NCI-H1092 (cell line): ENCODE measurements around the gene MAN1B1.
"Not testable (repeated sequence)": the region's sequence is repeated elsewhere in the genome, so short reads cannot be mapped to it uniquely, and the experiment has no call there.

Source experiments
- DNase-seq: peaks from one replicate; lab custom pipeline; 2025; lab: John Stamatoyannopoulos, UW

MAN1B1 gene

DNA sequence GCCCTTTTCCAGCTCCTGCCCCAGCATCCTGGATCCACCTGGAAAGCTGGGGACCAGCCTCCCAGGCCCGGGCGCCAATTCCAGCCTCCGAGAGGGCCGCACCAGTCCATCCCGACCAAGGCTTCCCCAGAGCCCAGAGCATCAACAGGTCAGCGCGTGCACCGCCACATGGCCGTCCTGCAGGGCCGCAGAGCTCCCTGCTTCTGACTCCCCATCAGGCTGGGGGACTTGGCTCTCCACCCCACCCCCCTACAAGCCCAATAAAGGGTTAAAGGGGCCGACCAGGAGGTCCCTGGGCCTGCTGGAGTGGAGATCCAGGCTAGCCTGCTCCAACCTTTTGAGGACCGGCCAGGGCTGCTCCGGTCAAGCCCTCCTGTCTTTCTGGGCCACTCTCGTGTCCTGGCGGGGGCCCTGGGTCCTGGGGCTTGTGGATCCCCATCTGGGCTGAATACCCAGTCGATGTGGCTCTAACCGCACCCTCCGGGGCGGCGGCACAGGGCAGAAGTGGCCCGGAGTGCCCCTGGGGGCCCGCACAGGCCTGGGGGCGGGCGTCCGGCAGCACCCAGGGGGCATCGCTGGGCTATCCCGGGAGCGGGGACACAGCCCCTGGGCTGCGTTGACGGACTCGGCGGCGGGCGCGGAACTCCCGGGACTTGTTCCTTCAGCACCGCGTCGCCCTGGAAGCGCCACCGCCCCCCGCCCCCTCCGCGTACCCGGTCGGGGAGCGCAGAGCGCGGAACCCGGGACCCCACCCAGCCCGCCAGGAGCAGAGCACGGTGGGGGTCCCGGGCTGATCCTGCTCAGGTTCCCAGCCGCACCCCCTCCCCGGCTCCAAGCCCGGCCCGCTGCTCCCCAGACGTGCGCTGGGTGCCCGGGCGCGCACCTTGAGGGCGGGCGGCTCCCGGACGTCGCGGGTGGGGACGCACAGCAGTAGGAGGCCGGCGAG lies 33.5 kb upstream of the MAN1B1 start:
- no peak for DNase-seq

DNA sequence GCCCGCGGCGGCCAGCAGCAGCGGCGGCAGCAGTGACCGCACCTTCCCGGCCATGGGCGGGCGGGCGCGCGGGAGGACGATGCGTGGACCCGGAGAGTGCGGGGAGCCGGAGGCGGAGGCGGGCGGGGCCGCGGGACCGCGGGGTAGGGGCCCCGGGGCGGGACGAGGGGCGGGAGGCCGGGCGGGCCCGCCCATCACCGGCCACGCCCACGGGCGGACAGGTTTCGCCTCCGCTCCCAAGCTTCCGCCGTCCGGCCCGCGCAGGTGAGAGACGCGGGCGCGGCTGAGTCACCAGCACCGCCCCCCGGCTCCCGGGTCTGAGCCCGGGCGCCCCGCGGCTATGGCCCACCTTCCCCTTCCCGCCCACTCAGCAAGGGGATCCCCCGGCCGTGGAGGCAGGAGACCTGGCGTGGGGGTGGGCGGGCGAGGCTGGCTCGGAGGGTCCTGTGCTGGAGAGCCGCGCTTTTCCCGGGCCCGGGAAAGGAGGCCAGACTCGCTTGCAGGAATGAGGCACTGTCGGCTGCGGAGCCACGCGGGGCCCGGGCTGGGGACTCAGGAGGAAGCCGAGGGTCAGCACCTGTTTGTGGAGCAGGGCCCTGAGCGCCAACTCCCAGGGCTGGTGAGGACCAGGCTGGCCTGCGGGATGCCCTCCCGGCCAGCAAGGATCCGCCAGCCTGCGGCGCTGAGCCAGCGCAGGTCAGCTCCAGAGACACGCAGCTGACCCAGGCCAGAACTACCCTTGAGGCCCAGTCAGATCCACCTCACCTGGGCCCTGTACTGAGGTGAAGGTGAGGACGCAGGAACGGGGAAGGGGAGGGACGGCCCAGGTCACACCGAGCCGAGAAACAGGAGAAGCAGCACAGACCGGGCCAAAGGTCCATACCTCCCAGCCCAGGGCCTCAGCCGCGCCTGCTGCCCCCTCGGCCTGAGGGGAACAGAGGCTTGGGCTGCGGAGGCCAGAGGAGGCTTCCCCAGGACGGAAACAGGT lies 32.5 kb upstream of the MAN1B1 start, which contains the start of gene ENTPD2:
Gene ENTPD2 (minus strand): TSS at position 118 of the 988 bp plus-strand sequence. CDS start 64 bp downstream, at position 54.
- no peak for DNase-seq

DNA sequence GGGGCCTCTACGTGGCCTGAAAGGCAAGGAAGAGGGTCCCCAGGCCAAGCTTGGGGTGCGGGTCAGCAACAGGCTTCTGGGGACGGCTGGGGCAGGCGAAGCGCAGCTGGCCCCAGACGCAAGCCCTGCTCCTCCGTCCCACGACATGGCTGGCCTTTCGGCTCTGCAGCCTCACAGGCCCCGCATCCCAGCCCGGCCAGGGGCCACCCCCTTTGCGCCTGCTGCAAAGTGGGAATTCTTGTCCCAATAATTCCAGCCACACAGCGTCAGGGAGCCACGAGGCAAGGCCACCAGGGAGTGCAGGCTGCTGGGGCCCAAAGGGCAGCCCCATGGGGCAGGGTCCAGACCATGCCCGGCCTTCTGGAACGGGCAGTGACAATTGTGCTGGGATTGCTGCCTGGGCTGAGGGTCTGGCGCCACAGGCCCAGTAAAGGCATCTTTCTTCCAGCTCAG lies 31.8 kb upstream of the MAN1B1 start:
- DNase-seq: no peak

DNA sequence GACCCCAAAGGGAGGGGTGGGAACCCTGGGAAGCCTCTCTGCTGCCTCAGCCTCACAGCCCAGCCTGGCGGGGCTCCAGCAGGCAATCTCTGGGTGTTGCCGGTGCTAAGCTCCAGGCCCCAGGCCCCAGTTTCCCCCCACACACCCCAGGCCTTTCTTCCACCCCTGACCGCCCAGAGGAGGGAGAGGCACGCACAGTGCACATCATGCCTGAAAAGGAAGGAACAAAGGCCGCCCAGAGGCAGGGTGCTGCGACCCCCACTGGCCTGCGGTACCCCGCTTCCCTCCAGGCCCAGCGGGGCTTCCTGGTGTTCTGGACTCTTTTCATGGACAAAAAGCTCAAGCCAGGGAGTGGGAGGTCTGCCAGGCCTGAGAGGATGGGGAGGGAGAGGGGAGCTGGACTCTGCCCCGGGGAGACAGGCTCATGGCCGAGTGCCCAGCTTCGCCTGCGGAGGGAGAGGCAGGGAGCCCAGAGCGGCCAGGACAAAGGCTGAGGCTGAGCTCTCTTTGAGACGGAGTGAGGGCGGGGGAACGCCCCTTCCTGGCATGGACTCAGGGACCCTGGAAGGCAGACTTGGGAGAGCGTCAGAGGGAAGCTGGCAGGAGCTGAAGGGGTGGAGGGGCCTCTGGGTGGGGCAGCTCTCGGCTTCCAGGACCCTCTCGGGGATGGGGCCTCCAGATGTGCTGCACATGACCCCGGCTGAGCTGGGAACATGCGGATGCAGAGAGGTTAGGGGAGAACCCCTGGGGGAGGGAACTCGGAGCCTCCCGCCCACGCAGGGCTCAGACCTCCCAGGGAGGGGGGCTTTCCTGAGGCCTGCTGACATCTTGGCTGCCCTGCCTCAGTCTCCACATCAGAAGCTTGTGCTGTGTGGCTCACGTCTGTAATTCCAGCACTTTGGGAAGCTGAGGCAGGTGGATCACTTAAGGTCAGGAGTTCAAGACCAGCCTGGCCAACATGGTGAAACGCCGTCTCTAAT lies 31.1 kb upstream of the MAN1B1 start:
- DNase-seq: peak; percentile 95

DNA sequence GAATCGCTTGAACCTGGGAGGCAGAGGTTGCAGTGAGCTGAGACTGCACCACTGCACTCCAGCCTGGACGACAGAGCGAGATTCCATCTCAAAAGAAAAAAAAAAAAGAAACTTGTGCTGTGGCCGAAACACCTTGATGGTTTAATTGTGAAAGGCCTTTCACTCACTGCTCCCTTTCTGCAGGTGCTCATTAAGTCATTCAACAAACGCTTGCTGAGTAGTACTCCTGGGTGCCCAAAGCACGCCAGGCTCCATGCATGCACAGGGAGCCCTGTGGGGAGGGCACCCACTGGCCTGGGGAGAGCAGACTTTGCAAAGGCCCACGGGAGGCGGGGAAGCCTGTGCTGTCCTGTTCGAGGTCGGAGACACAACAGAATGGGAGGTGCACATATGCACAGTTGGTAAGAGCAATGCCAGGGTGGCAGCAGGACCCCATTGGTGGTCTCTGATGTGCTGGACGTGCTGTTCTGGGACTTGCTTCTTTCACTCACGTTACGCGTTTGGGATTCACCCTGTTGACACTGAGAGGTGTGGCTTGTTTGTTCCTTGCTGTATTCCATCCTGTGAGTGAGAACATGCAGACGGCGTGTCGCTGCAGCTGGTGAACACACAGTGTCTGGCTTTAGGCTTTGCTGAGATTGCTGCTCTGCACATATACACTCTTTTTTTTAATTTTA lies 29.9 kb upstream of the MAN1B1 start:
- peak; percentile 15 for DNase-seq

DNA sequence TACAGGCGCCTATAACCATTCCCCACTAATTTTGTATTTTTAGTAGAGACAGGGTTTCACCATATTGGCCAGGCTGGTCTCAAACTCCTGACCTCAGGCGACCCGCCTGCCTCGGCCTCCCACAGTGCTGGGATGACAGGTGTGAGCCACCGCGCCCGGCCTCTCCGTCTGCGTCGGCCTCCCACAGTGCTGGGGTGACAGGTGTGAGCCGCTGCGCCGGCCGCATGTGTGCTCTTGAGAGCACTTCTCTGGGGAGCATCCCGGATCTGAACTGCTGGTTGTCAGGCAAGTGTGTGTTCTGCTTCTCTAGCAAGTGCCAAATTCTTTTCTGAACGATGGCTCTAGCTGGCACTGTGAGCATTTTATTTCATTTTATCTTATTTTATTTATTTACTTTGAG lies 29.2 kb upstream of the MAN1B1 start:
- peak; percentile 47 for DNase-seq

DNA sequence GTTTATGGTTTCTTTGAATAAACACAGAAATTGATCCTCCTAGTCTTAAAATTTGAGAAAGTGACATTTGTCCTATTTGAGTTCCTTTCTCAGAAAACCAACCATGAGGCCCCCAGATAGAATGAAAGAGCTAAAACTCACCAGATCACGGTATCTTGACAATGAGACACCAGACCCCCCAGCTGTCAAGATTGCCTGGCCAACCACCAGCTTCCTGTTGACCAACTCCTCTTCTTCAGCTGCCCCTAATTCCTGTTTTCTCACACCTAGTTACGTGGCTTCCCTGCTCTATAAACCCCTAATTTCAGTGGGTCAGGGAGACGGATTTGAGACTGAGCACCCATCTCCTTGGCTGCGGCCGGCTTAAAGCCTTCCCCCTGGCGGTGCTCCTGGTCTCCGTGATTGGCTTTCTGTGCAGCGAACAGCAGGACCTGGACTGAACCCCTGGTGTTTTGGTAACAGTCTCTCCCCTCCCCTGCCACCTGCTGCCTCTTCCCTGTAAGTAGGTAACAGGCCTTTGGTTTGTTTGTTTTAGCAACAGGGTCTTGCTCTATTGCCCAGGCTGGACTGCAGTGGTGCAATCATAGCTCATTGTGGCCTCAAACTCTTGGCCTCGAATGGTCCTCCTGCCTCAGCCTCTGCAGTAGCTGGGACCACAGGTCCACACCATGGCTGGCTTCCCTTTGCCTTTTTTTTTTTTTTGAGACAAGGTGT lies 28.1 kb upstream of the MAN1B1 start:
- DNase-seq: peak; percentile 44

DNA sequence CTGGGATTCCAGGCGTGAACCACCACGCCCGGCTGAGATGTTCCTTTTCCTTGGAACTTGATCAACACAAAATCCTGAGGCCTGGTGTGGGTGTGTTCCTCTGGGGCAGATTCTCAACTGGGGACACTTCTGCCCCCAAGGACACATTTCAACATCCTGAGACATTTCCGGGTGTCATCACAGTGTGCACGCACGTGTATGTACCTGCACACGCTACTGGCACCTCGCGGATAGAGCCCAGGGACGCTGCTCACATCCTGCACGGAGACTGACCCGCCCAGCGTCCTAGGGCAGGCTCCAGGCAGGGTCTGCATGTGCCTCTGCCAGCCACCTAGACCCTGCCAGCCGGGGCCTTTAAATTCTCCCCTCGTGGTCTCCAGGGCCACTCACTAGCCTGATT lies 24.4 kb upstream of the MAN1B1 start:
- no peak for DNase-seq

DNA sequence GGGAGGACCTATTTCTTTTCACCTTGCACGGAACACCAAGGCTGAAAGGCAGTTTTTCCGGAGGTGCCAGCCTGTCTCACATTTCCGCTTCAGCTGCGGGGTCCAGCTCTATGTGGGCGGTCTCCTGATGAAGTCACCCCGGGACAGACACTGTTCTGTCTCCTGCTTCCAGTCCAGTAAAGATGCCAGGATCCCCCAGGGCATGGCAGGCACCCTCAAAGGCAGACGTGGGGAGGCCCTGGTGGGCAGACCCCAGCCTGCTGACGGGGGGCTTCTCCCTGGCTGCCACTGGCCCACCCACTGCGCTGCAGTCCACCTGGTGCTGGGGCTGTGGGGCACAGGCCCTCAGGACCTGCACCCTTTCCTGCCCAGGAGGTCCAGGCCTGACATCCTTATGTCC lies 24.0 kb upstream of the MAN1B1 start:
- not testable (repeated sequence) for DNase-seq

DNA sequence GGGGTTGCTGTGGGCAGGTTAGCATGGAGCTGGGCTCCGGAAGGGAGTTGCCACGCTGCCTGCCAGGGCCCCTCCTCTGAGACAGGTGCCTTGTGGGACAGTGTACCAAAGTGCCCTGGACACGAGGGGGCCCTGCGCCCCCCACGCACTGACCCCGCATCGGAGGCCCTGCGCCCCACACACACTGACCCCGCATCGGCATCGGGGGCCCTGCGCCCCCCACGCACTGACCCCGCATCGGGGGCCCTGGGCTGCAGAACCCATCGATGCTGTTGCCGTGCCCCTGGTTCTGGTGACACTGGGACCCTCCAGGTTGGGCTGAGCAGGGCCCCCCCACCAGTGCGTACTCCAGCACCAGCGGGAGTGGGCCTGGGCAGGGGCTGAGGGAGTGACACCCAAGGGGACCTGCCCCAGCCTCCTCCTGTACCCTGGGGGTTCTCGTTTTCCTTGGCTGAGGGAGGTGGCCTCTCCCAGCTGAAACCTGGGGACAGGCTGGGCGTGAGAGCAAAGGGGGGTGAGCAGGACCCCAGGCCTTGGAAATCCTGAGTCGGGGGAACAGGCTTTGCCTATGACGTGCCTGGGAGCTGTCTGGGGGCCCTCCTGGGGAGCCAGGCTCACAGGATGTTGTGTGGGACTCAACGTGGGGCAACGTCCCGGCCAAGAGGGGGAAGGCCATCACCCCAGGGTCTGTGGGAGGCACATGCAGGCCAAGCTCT lies 23.3 kb upstream of the MAN1B1 start:
- no peak for DNase-seq

DNA sequence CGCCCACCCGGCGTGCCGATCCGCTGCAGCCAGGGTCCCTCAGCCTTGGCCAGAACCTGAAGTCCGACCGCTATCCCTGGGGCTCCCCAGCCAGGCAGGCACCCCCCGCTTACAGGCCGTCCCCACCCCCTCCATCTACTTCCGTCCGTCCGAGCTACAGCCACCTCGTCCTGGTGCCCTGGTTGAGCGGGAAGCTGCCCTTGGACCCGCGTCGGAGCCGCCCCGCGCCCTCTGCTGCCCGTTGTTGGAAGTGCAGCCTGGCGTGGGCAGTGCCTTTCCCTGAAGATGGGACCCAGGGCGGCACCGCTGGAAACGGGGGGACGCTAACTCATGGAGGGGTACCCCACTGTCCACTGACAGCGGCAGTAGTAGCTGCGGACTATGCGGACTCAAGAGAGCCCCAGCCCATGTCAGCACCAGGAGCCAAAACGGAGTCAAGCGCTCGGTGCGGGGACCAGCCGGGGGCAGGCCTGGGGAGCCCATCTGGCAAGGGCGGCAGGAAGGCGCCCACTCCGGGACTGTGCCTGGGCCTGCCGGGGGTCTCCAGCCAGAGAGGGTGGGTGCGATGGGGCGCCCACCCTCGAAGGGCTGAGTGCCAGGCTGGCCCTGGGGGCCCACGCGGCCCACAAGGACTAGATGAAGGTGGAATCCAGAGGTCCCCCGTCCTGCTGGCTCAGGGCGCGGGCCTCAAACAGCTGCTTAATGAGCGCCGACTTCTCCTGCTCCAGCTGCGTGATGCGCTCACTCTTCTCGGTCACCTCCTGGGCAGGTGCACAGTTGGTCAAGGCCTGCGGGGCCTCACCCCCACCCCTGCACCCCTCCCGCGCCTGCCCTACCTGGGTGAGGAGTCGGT lies 22.5 kb upstream of the MAN1B1 start:
- peak; percentile 10 for DNase-seq

DNA sequence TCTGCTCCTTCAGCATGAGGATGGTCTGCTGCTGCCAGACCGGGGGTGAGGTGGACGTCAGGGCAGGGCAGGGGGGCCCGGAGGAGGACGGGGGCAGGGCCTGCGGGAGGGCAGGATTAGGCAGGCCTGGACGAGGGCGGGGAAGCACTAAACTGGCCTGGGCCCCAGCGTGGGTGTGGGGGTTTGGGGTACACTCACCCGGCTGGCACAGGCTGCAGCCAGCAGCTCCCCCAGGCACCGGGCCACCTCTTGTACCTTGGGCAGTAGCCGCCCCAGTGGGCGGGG lies 22.0 kb upstream of the MAN1B1 start:
- DNase-seq: no peak

DNA sequence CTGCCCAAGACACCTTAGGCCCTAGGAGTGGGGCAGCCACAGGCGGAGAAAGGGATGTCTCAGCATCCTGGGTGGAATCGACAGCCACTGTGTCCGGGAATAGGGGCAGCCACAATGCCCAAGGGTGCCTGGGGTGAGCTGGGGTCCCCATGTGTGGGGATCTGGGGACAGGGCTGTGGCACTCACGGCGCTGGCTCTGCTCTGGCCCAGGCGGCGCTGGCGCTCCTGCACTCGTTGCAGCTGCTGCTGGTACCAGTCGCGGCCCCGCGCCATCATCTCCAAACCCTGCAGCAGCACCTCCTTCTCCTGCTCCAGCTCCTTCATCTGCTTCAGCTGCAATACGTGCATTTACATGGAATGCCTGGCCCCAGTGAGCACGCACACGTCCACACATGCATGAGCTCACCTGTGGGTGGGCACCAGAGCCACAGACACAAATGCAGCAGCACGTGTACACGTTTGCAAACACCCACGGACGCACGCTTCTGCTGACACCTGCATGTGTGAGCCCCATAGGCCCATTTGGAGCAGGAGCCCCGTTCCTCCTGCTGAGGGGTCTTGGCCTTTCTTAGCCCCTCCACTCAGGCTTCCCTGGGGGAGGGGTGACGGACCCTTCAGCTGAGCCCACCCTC lies 21.3 kb upstream of the MAN1B1 start:
- DNase-seq: no peak

DNA sequence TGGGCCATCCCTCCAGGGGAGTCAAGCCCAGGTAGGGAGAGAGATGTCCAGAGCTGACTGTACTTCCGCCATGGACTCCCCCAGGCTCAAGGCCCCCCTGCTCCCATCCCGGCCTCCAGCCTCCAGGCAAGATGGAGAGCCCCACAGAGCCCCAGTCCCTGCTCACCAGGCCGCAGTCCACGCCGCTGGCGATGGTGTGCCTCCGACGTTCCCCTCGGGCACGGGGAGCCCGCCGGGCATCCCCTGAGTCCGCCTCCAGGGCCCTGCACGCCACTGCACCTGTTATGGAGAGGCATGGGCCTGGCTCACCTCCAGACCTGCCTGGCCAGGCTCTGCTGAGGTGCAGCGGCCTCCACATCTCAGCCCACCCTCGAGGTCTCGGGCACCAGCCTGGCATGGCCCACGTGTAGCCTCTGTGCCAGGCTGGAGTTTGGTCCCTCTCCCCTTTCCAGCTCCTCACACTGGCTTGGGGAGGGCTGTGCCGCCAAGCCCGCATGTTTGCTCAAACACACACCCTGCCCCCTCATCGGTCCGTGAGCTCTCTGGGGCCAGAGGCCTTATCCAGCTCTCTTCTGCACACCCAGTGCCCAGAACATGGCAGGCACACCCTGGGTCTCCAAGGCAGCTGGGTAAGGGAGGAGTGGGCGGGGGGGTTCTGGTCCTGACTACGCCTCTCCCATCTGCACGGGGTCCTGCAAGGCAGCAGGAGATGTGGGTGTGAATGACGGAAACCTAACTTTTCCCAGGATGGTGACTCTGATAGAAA lies 20.5 kb upstream of the MAN1B1 start:
- DNase-seq: no peak

DNA sequence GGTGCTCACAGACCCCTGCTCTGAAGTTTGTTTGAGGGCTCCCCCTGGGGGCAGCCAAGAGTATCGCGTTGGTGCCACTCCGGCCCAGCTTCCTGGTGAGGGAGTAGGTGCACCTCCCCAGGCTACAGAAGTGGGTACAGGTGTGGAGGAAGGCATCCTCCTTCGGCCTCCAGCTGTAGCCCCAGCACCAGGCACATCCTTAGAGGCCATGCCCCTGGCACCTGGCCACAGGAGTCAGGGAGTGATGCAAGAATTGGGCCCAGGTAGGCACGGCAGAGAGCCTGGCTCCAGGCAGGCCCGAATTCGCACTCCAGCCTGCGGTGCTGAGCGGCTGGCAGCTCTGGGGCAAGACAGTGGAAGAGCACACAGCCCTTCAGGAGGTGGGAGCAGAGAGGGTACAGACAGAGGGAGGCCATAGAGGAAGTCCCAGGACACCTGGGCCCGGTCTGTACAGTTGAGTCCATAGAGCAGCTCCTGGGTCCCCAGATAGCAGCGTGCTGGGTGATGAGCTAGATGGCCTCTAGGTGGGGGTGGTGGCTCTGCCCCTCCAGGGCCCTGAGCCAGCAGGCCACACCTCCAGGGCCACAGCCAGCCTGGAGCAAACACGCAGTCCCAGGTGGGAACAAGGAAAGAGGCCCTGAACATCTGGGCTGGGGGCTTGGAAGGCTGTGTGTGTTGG lies 18.8 kb upstream of the MAN1B1 start:
- DNase-seq: peak; percentile 76
